Esophagus squamous epithelium (tissue), 5 donors: ENCODE data around the gene ITPRIPL2. TPM values are rescaled to one million over a fixed set of nuclear protein-coding genes. Genes with fewer than 3 reads are reported as not detected.

Source experiments
- DNase-seq: peaks from one replicate; lab custom pipeline; 2025; lab: John Stamatoyannopoulos, UW
- H3K27ac ChIP-seq, 4 donors: fragments of 200-600 bp; sonication (generic); one replicate each; pipeline ENCODE4 v1.5.1; 2016 to 2019; ENCODE audit warnings: mild to moderate bottlenecking in 1 of 4
- H3K27me3 ChIP-seq, 4 donors: fragments of 200-600 bp; sonication (generic); 1 replicate in 3 of 4; 2 replicates in 1 of 4; pipeline versions ENCODE4 v1.5.1 to v1.6.0; 2017 to 2021; ENCODE audit warnings: antibody characterized with exemption in 1 of 4
- H3K36me3 ChIP-seq, 3 donors: fragments of 200-600 bp; sonication (generic); one replicate each; pipeline ENCODE4 v1.5.1; 2016 to 2019
- H3K4me1 ChIP-seq, 3 donors: fragments of 200-600 bp; sonication (generic); one replicate each; pipeline ENCODE4 v1.5.1; 2017 to 2019
- H3K4me3 ChIP-seq, 4 donors: fragments of 200-600 bp; sonication (generic); 1 replicate in 3 of 4; 2 replicates in 1 of 4; pipeline ENCODE4 v1.5.1; 2016 to 2019; ENCODE audit warnings: mild to moderate bottlenecking in 2 of 4, moderate library complexity in 1 of 4
- H3K9me3 ChIP-seq, 3 donors: fragments of 200-600 bp; sonication (generic); one replicate each; pipeline ENCODE4 v1.5.1; 2016 to 2019
- CTCF ChIP-seq, 6 experiments: fragments of 450-650 bp in 4 of 6; fragments of 200-600 bp in 2 of 6; sonication (generic) in 2 of 6; IDR thresholded peaks; one replicate each; pipeline ENCODE4 v1.5.1; 2016 to 2019; ENCODE audit warnings: antibody characterized with exemption in 6 of 6, mild to moderate bottlenecking in 4 of 6, moderate library complexity in 4 of 6
- POLR2A ChIP-seq, 4 donors: fragments of 450-650 bp; IDR thresholded peaks; one replicate each; pipeline ENCODE4 v1.6.1; 2017; ENCODE audit warnings: antibody characterized with exemption in 4 of 4, mild to moderate bottlenecking in 4 of 4, moderate library complexity in 3 of 4
- WGBS, 2 donors: methylation state at CpG; one replicate each; pipeline ENCODE4 v1.1.5; 2018; 5-methylcytosine and 5-hydroxymethylcytosine counted together
- intact Hi-C: fragments of 100-400 bp; cut with DNase I; formaldehyde crosslinking; loops from one replicate; pipeline ENCODE4 v1.15.0; 2022
- total RNA-seq, 4 donors: library from RNA; depleted of rRNA; stranded (reverse); fragments of >200 nt; gene quantifications; one replicate each; pipeline ENCODE4 v1.1.0, GENCODE V29; 2016
- donor health status: DM: yes; HTN: yes; CAD: no.

The ITPRIPL2 gene
- total RNA-seq, 4 donors from 2014 or later = 18.3 to 78.6 (median 42.4) TPM

GRCh38 chr16:19162085-19162484 lies 48.3 kb downstream of the ITPRIPL2 start:
- no peak overlapping the region for H3K27ac ChIP-seq
- 82 to 85% methylated on average over 4 of the region's 4 CpGs for WGBS, 2 donors
- peaks cover 0 to 8% (median 0%) of the 10 kb centered on the region in 3 donors for H3K9me3 ChIP-seq
- H3K27me3 ChIP-seq = peaks cover 0 to 3% (median 0%) of the 10 kb centered on the region in 4 donors
- DNase-seq = no peak
- intact Hi-C loops = no loop called here
- no peak overlapping the region for H3K4me3 ChIP-seq
- H3K36me3 ChIP-seq = no peaks in the 10 kb centered on the region
- peaks cover 0 to 3% (median 0%) of the 10 kb centered on the region in 3 donors for H3K4me1 ChIP-seq
- TF ChIP-seq CTCF (IDR thresholded peaks at IDR 0.05) = no peak
- no peak for TF ChIP-seq POLR2A (IDR thresholded peaks at IDR 0.05)

- intact Hi-C loops = no loop called here
Measured at GRCh38 chr16:19163215-19163614, 49.5 kb downstream of the ITPRIPL2 start.

GRCh38 chr16:19164285-19164684 lies 50.5 kb downstream of the ITPRIPL2 start:
- H3K27me3 ChIP-seq = peaks cover 0 to 25% (median 0%) of the 10 kb centered on the region in 4 donors
- peaks cover 0 to 8% (median 0%) of the 10 kb centered on the region in 3 donors for H3K9me3 ChIP-seq
- TF ChIP-seq POLR2A (IDR thresholded peaks at IDR 0.05) (no peak), CTCF (IDR thresholded peaks at IDR 0.05) (no peak)
- H3K27ac ChIP-seq = no peak overlapping the region
- H3K4me3 ChIP-seq = no peak overlapping the region
- no peaks in the 10 kb centered on the region for H3K36me3 ChIP-seq
- no peak for DNase-seq
- 65 to 78% methylated on average over 4 of the region's 4 CpGs for WGBS, 2 donors
- H3K4me1 ChIP-seq = peaks cover 16 to 25% (median 17%) of the 10 kb centered on the region in 3 donors
- intact Hi-C loops = no loop called here

More at GRCh38 chr16:19163215-19163614, 49.5 kb downstream of the ITPRIPL2 start:
- Histone ChIP-seq H3K27ac (no peak overlapping the region), H3K9me3 (peaks cover 0 to 8% (median 0%) of the 10 kb centered on the region in 3 donors), H3K36me3 (no peaks in the 10 kb centered on the region), H3K4me3 (no peak overlapping the region), H3K27me3 (peaks cover 0 to 14% (median 0%) of the 10 kb centered on the region in 4 donors), H3K4me1 (peaks cover 5 to 14% (median 8%) of the 10 kb centered on the region in 3 donors)
- WGBS, 2 donors = 50 to 86% methylated on average over 1 of the region's 1 CpG
- DNase-seq = no peak
- no peak for TF ChIP-seq POLR2A (IDR thresholded peaks at IDR 0.05)

- WGBS, 2 donors = 82 to 86% methylated on average over 5 of the region's 5 CpGs
- TF ChIP-seq POLR2A (IDR thresholded peaks at IDR 0.05) (no peak), CTCF (IDR thresholded peaks at IDR 0.05) (no peak)
- Histone ChIP-seq H3K4me3 (no peak overlapping the region), H3K36me3 (no peaks in the 10 kb centered on the region), H3K9me3 (peaks cover 0 to 8% (median 0%) of the 10 kb centered on the region in 3 donors), H3K4me1 (peaks cover 17 to 31% (median 17%) of the 10 kb centered on the region in 3 donors), H3K27me3 (peaks cover 0 to 31% (median 0%) of the 10 kb centered on the region in 4 donors), H3K27ac (no peak overlapping the region)
- DNase-seq = no peak
- intact Hi-C loops = loop anchor here (5.0 kb wide), 1 partner anchor 73 kb away; no protein-coding TSS in a partner anchor
Measured at GRCh38 chr16:19165101-19165500, 51.3 kb downstream of the ITPRIPL2 start.

- 71 to 100% methylated on average over 2 of the region's 2 CpGs for WGBS, 2 donors
- Histone ChIP-seq H3K27me3 (peaks cover 0 to 31% (median 0%) of the 10 kb centered on the region in 4 donors), H3K4me3 (no peak overlapping the region), H3K9me3 (peaks cover 0 to 8% (median 0%) of the 10 kb centered on the region in 3 donors), H3K4me1 (peaks cover 17 to 31% (median 17%) of the 10 kb centered on the region in 3 donors), H3K27ac (no peak overlapping the region), H3K36me3 (no peaks in the 10 kb centered on the region)
- DNase-seq = no peak
- TF ChIP-seq POLR2A (IDR thresholded peaks at IDR 0.05) (no peak), CTCF (IDR thresholded peaks at IDR 0.05) (no peak)
- intact Hi-C loops = loop anchor here (5.0 kb wide), 1 partner anchor 74 kb away; no protein-coding TSS in a partner anchor
Measured at GRCh38 chr16:19166500-19166899, 52.7 kb downstream of the ITPRIPL2 start.
